Right lobe of liver (tissue), 4 donors: Measurements from ENCODE around the gene RFX8.

Experiments used
- POLR2A ChIP-seq: fragments of 450-650 bp; IDR thresholded peaks from one replicate; pipeline ENCODE4 v1.6.1; 2017; ENCODE audit warnings: antibody characterized with exemption, mild to moderate bottlenecking
- TF ChIP-seq, protein P1 (sequence below), 4 donors: fragments of 200-600 bp in 3 of 4; fragments of 450-650 bp in 1 of 4; IDR thresholded peaks; one replicate each; pipeline versions ENCODE4 v1.5.1 to v1.8.0; 2016 to 2022; ENCODE audit warnings: antibody characterized with exemption in 4 of 4, mild to moderate bottlenecking in 2 of 4
- donor health status: DM: no; HTN: no; CAD: no.
- donor health status: DM: no; HTN: no; CAD: no.
- donor health status: DM: no; HTN: yes; CAD: no.

DNA sequence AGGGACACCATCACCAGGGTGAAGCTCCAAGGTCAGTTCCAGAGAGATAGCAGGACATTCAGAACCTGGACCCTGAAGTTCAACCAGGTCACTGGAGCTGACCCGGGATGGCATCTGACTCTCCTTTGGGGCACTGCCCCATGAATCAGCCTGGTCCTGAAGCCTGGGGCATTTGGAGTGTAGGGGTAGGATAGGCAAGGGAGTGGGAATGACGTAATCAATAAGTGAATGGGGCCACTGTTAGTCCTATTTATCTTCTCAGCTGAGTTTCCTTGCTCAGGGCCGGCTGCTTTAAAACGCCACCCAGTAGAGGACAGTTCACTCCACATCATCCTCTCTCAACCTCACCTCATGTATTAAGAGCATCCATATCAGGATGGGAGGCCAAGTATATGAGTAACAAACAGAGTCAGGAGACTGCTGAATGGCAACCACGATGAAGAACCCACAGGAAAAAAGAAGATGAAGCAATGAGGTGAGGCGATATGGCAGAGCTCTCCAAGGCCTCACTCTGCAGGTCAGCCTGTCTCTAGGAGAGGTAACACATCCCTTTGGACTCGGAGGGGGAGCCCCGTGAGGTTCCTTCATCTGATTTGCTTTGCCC is 1.8 kb upstream of the RFX8 start:
- TF ChIP-seq, protein P1, sequence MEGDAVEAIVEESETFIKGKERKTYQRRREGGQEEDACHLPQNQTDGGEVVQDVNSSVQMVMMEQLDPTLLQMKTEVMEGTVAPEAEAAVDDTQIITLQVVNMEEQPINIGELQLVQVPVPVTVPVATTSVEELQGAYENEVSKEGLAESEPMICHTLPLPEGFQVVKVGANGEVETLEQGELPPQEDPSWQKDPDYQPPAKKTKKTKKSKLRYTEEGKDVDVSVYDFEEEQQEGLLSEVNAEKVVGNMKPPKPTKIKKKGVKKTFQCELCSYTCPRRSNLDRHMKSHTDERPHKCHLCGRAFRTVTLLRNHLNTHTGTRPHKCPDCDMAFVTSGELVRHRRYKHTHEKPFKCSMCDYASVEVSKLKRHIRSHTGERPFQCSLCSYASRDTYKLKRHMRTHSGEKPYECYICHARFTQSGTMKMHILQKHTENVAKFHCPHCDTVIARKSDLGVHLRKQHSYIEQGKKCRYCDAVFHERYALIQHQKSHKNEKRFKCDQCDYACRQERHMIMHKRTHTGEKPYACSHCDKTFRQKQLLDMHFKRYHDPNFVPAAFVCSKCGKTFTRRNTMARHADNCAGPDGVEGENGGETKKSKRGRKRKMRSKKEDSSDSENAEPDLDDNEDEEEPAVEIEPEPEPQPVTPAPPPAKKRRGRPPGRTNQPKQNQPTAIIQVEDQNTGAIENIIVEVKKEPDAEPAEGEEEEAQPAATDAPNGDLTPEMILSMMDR (IDR thresholded peaks at IDR 0.05): no peak
- no peak for TF ChIP-seq POLR2A
